Measurements from ENCODE around the gene CC2D2B. TPM values are rescaled to one million over a fixed set of nuclear protein-coding genes. Genes with fewer than 3 reads are reported as not detected.

The CC2D2B gene
- polyA plus RNA-seq, 3 donors, result 0.08 to 1.8 TPM; not detected in 1

DNA sequence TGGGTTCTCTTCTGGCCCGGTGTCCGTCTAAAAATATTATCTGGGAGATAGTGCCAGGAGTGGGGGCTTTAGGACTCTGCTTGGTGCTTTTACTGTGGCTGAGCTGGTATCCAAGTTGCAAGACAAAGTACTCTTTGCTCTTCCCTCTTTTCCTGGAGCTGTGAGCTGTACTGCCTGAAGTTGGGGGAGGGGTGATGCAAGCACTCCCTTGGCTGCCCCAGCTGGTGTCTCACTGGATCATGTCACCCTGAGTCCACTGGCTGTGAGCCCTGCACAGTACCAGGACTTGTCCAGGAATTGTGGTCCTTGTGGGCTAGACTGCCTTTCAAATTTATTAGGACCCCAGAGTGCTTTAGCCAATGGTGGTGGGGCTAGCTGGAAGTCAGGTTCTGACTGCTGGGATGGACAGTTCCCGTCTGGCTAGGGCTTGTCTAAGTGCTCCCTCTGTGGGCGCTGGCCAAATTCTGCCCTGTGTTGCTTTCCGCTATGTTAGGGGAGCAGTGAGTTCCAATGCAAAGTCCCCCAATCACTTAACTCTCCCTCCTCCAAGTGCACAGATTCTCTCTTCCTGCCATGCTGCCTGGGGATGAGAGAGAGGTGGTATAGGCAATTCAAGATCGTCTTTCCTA is 13.1 kb downstream of the CC2D2B start:
- no peak overlapping the region for H3K4me3 ChIP-seq (replicated peaks in 1 of 3; ENCODE audit: low read depth in 2 of 3, low read length in 3 of 3)
- no peak overlapping the region for H3K4me3 Mint-ChIP-seq
- no peak for DNase-seq
- intact Hi-C loops (cut with micrococcal nuclease), result no loop called here
- no peaks in the 10 kb centered on the region for H3K36me3 ChIP-seq (replicated peaks in 1 of 2; ENCODE audit: control insufficient read depth in 1 of 2, insufficient read depth in 2 of 2, low read length in 2 of 2)
- 100% methylated on average over 1 of the region's 6 CpGs for WGBS (ENCODE audit: insufficient coverage)
- no peak overlapping the region for H2AFZ ChIP-seq (ENCODE audit: insufficient read depth, low read depth, low read length, poor library complexity, severe bottlenecking)
- peaks cover 0 to 5% (median 0%) of the 10 kb centered on the region in 7 donors for H3K9me3 Mint-ChIP-seq
- no peaks in the 10 kb centered on the region for H3K36me3 Mint-ChIP-seq
- no peak overlapping the region for H3K4me2 ChIP-seq (replicated peaks; ENCODE audit: extremely low read depth, low read length, poor library complexity, severe bottlenecking)
- no peaks in the 10 kb centered on the region for H3K27me3 Mint-ChIP-seq (ENCODE audit: low read depth in 3 of 3)
- TF ChIP-seq, protein P1, sequence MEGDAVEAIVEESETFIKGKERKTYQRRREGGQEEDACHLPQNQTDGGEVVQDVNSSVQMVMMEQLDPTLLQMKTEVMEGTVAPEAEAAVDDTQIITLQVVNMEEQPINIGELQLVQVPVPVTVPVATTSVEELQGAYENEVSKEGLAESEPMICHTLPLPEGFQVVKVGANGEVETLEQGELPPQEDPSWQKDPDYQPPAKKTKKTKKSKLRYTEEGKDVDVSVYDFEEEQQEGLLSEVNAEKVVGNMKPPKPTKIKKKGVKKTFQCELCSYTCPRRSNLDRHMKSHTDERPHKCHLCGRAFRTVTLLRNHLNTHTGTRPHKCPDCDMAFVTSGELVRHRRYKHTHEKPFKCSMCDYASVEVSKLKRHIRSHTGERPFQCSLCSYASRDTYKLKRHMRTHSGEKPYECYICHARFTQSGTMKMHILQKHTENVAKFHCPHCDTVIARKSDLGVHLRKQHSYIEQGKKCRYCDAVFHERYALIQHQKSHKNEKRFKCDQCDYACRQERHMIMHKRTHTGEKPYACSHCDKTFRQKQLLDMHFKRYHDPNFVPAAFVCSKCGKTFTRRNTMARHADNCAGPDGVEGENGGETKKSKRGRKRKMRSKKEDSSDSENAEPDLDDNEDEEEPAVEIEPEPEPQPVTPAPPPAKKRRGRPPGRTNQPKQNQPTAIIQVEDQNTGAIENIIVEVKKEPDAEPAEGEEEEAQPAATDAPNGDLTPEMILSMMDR (IDR thresholded peaks at IDR 0.05), result no peak
- no peak overlapping the region for H3K27ac ChIP-seq (ENCODE audit: low read depth in 1 of 2, low read length in 2 of 2)
- H3K27ac Mint-ChIP-seq, result no peak overlapping the region
- no peaks in the 10 kb centered on the region for H4K20me1 ChIP-seq (ENCODE audit: insufficient read depth, low read length)
- no peak overlapping the region for H3K9ac ChIP-seq (ENCODE audit: insufficient read depth, low read length, poor library complexity, severe bottlenecking)
- H3K79me2 ChIP-seq (ENCODE audit: insufficient read depth, low read length), result no peaks in the 10 kb centered on the region
- H3K4me1 ChIP-seq (ENCODE audit: control insufficient read depth in 1 of 2, insufficient read depth in 2 of 2, low read length in 2 of 2), result no peaks in the 10 kb centered on the region
- H3K9me3 ChIP-seq (replicated peaks in 1 of 2; ENCODE audit: control insufficient read depth in 1 of 2, insufficient read depth in 1 of 2, low read length in 2 of 2), result no peaks in the 10 kb centered on the region
- no peaks in the 10 kb centered on the region for H3K27me3 ChIP-seq (ENCODE audit: control insufficient read depth in 2 of 2, insufficient read depth in 2 of 2, low read length in 2 of 2)
- no peaks in the 10 kb centered on the region for H3K4me1 Mint-ChIP-seq

DNA sequence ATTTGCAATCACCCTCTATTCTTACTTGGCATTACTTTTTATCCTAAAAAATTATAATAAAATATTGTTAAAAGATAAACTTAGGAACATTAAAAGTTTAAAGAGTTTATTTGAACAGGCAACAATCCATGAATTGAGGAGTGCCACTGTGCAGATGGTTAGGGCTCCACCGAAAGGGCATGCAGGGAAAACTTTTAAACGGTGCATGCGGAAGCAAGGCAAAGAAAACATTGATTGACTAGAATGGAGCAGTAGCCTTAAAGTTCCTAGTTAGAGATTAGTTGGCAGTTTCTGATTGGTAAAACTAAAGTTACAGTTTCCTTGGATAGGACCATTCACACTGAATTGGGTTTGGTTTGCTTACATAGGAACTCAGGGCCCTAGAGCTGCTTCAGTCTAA is 17.3 kb downstream of the CC2D2B start:
- Mint-ChIP-seq H3K9me3 (peaks cover 0 to 6% (median 0%) of the 10 kb centered on the region in 7 donors), H3K4me3 (no peak overlapping the region), H3K4me1 (no peaks in the 10 kb centered on the region), H3K27me3 (ENCODE audit: low read depth in 3 of 3) (peaks cover 0 to 2% (median 2%) of the 10 kb centered on the region in 3 donors), H3K27ac (no peak overlapping the region), H3K36me3 (peaks cover 0 to 6% of the 10 kb centered on the region in 2 donors)
- intact Hi-C loops (cut with micrococcal nuclease), result no loop called here
- Histone ChIP-seq H3K36me3 (replicated peaks in 1 of 2; ENCODE audit: control insufficient read depth in 1 of 2, insufficient read depth in 2 of 2, low read length in 2 of 2) (no peaks in the 10 kb centered on the region), H3K27ac (ENCODE audit: low read depth in 1 of 2, low read length in 2 of 2) (no peak overlapping the region), H3K4me1 (ENCODE audit: control insufficient read depth in 1 of 2, insufficient read depth in 2 of 2, low read length in 2 of 2) (no peaks in the 10 kb centered on the region), H2AFZ (ENCODE audit: insufficient read depth, low read depth, low read length, poor library complexity, severe bottlenecking) (no peak overlapping the region), H4K20me1 (ENCODE audit: insufficient read depth, low read length) (no peaks in the 10 kb centered on the region), H3K9me3 (replicated peaks in 1 of 2; ENCODE audit: control insufficient read depth in 1 of 2, insufficient read depth in 1 of 2, low read length in 2 of 2) (no peaks in the 10 kb centered on the region), H3K9ac (ENCODE audit: insufficient read depth, low read length, poor library complexity, severe bottlenecking) (no peak overlapping the region), H3K79me2 (ENCODE audit: insufficient read depth, low read length) (no peaks in the 10 kb centered on the region), H3K4me2 (replicated peaks; ENCODE audit: extremely low read depth, low read length, poor library complexity, severe bottlenecking) (no peak overlapping the region), H3K27me3 (ENCODE audit: control insufficient read depth in 2 of 2, insufficient read depth in 2 of 2, low read length in 2 of 2) (no peaks in the 10 kb centered on the region), H3K4me3 (replicated peaks in 1 of 3; ENCODE audit: low read depth in 2 of 3, low read length in 3 of 3) (no peak overlapping the region)
- no peak for DNase-seq
- TF ChIP-seq, protein P1 (IDR thresholded peaks at IDR 0.05), result no peak
- WGBS (ENCODE audit: insufficient coverage), result 100% methylated on average over 3 of the region's 3 CpGs
